Measurements from ENCODE around the gene LCP2.

DNA sequence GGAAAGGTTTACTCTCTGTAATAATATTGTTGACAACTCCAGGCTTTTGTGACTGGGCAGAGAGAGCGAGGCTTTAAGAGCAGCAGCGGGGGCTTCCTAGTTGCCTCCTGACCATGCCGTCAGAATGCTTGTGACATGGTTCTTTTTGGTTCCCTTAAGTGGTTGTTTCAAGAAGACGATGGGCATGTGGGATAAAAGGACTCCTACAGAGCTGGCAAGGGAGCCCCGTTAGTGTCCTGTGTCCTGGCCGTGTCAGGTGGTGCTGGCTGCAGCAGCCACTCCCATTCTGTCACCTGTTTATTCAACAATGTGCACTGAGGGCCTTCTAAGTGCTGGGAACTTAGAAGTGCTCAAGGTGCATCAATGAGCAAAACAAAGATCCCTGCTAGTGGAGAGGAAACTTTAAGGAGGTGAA lies 19.7 kb downstream of the LCP2 start:
- TF ChIP-seq, protein P1, sequence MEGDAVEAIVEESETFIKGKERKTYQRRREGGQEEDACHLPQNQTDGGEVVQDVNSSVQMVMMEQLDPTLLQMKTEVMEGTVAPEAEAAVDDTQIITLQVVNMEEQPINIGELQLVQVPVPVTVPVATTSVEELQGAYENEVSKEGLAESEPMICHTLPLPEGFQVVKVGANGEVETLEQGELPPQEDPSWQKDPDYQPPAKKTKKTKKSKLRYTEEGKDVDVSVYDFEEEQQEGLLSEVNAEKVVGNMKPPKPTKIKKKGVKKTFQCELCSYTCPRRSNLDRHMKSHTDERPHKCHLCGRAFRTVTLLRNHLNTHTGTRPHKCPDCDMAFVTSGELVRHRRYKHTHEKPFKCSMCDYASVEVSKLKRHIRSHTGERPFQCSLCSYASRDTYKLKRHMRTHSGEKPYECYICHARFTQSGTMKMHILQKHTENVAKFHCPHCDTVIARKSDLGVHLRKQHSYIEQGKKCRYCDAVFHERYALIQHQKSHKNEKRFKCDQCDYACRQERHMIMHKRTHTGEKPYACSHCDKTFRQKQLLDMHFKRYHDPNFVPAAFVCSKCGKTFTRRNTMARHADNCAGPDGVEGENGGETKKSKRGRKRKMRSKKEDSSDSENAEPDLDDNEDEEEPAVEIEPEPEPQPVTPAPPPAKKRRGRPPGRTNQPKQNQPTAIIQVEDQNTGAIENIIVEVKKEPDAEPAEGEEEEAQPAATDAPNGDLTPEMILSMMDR (conservative IDR thresholded peaks at IDR 0.05 in 1 of 2, IDR thresholded peaks at IDR 0.05 in 1 of 2; ENCODE audit: extremely low read depth in 1 of 2, insufficient read depth in 1 of 2, low read depth in 1 of 2, low read length in 2 of 2) = no peak
- no peak for TF ChIP-seq EZH2 (IDR thresholded peaks at IDR 0.05; ENCODE audit: borderline replicate concordance, low read length)
